ENCODE data around the gene ATP1B3. TPM values are rescaled to one million over a fixed set of nuclear protein-coding genes. Genes with fewer than 3 reads are reported as not detected.
"Not testable (repeated sequence)": the region's sequence is repeated elsewhere in the genome, so short reads cannot be mapped to it uniquely, and the experiment has no call there.

The ATP1B3 gene
- total RNA-seq, 1 donor from 2014 or later: 147 TPM

DNA sequence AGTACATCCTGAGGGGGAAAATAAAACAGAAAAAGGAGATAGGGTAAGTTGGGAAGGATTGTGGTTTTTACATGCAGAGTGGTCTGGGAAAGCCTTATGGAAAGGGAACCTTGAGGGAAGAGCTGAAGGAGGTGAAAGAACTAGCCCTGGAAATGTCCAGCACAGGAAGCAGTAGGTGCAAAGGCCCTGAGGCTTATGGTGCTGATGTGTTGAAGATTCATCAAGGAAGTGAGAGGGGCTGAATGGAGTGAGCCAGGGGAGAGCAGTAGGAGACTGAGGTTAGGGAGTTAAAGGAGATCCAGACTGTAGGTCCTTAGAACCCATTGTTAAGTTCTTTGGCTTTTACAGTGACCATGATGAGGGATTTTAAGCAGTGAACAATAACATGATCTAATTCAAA lies 33.0 kb downstream of the ATP1B3 start:
- no peak overlapping the region for H3K4me3 Mint-ChIP-seq
- no peaks in the 10 kb centered on the region for H3K4me1 Mint-ChIP-seq
- no peaks in the 10 kb centered on the region for H3K27me3 Mint-ChIP-seq (ENCODE audit: low read depth)
- no peak for DNase-seq (ENCODE audit: low read depth, low spot score)
- peak overlapping the region; percentile 63 for H3K27ac Mint-ChIP-seq (ENCODE audit: unreplicated experiment)
- H3K36me3 Mint-ChIP-seq (ENCODE audit: low read depth): peaks cover 35% of the 10 kb centered on the region
- TF ChIP-seq, protein P1, sequence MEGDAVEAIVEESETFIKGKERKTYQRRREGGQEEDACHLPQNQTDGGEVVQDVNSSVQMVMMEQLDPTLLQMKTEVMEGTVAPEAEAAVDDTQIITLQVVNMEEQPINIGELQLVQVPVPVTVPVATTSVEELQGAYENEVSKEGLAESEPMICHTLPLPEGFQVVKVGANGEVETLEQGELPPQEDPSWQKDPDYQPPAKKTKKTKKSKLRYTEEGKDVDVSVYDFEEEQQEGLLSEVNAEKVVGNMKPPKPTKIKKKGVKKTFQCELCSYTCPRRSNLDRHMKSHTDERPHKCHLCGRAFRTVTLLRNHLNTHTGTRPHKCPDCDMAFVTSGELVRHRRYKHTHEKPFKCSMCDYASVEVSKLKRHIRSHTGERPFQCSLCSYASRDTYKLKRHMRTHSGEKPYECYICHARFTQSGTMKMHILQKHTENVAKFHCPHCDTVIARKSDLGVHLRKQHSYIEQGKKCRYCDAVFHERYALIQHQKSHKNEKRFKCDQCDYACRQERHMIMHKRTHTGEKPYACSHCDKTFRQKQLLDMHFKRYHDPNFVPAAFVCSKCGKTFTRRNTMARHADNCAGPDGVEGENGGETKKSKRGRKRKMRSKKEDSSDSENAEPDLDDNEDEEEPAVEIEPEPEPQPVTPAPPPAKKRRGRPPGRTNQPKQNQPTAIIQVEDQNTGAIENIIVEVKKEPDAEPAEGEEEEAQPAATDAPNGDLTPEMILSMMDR (conservative IDR thresholded peaks at IDR 0.05): no peak
- H3K9me3 Mint-ChIP-seq: peaks cover 2% of the 10 kb centered on the region

DNA sequence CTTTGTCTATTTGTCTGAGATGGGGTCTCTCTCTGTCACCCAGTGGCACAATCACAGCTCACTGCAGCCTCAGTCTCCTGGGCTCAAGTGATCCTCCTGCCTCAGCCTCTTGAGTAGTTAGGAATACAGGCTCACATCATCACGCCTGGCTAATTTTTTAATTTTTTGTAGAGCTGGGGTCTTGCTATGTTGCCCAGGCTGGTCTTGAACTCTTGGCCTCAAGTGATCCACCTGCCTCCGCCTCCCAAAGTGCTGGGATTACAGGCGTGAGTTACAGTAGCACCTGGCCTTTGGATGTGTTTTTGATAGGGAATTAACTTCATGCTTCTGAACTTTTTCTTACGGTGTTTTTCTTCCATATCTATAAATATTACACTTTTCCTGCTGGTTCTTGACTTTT lies 33.5 kb downstream of the ATP1B3 start:
- H3K27me3 Mint-ChIP-seq (ENCODE audit: low read depth); DNase-seq (ENCODE audit: low read depth, low spot score); H3K27ac Mint-ChIP-seq (ENCODE audit: unreplicated experiment); H3K4me1 Mint-ChIP-seq; H3K4me3 Mint-ChIP-seq; H3K9me3 Mint-ChIP-seq: not testable (repeated sequence)
- H3K36me3 Mint-ChIP-seq (ENCODE audit: low read depth): peaks cover 35% of the 10 kb centered on the region

DNA sequence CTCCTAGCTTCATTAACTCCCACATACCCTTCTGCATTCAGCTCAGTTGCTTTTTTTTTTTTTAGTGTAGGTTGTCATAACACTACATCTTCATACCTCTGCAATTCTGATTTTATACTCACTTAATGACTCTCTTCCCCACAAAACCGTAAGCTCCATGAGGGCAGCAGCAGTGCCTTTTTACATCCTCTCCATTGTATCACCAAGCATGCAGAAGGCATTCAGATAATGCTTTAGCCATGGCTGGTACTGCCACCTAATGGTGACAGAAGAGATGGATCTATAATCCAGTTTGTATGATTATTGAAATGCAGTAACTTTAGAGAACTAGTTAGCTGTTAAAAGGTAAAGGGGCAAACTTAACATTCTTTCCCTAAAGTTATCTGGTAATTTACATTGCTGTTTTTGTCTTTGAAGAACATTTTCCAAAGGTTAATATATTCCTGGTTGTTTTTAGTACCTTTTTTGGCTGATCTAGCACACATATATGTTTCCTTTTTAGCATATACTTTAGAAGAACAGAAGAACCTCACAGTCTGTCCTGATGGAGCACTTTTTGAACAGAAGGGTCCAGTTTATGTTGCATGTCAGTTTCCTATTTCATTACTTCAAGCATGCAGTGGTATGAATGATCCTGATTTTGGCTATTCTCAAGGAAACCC lies 36.8 kb downstream of the ATP1B3 start:
- Mint-ChIP-seq H3K27me3 (ENCODE audit: low read depth) (no peaks in the 10 kb centered on the region), H3K27ac (ENCODE audit: unreplicated experiment) (no peak overlapping the region), H3K36me3 (ENCODE audit: low read depth) (peaks cover 40% of the 10 kb centered on the region), H3K4me1 (peaks cover 5% of the 10 kb centered on the region), H3K4me3 (no peak overlapping the region), H3K9me3 (peaks cover 2% of the 10 kb centered on the region)
- DNase-seq (ENCODE audit: low read depth, low spot score): no peak
- TF ChIP-seq, protein P1 (conservative IDR thresholded peaks at IDR 0.05): peak; percentile 77

DNA sequence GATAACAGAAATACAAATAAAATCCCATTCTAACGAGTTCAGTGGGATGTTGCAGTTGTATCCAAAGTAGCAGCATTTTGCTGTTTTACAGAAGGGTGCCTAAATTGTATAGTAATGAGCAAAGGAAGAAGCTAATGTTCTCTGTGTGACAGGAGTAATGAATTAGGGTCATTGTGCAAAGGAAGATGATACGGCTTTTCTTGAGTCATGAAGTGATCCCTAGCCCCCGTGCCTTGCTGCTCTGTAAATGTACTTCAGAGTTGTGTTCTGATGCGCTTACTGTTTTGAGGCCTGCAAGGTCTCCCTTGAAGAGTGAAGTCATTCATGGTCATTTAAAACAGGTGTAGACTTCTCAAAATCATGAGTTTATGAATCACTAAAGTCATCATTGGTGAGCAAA lies 37.9 kb downstream of the ATP1B3 start:
- peaks cover 5% of the 10 kb centered on the region for H3K4me1 Mint-ChIP-seq
- H3K4me3 Mint-ChIP-seq: no peak overlapping the region
- H3K9me3 Mint-ChIP-seq: peaks cover 2% of the 10 kb centered on the region
- H3K27ac Mint-ChIP-seq (ENCODE audit: unreplicated experiment): no peak overlapping the region
- DNase-seq (ENCODE audit: low read depth, low spot score): no peak
- peaks cover 32% of the 10 kb centered on the region for H3K36me3 Mint-ChIP-seq (ENCODE audit: low read depth)
- TF ChIP-seq, protein P1 (conservative IDR thresholded peaks at IDR 0.05): no peak
- no peaks in the 10 kb centered on the region for H3K27me3 Mint-ChIP-seq (ENCODE audit: low read depth)

DNA sequence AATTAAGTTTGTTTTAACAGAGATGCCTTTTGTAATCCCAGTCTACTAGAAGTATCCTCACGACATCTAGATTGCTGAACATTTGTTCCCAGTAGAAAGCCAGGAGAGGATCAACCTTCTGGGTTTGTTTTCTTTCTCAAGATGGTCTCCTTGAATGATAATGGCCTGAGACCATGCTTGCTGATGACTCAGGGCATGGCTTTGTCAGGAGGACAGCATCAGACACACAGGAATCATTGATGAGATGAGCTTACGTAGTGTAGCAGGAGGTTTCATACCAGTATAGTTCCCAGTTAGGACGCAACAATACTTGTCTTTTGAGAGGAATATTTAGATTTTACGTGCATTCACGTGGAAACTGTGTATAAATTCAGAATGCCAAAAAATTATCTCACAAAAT lies 38.6 kb downstream of the ATP1B3 start:
- Mint-ChIP-seq H3K4me1 (peaks cover 5% of the 10 kb centered on the region), H3K4me3 (no peak overlapping the region), H3K36me3 (ENCODE audit: low read depth) (peaks cover 28% of the 10 kb centered on the region), H3K27me3 (ENCODE audit: low read depth) (no peaks in the 10 kb centered on the region), H3K27ac (ENCODE audit: unreplicated experiment) (no peak overlapping the region), H3K9me3 (peaks cover 2% of the 10 kb centered on the region)
- TF ChIP-seq, protein P1 (conservative IDR thresholded peaks at IDR 0.05): no peak
- no peak for DNase-seq (ENCODE audit: low read depth, low spot score)

DNA sequence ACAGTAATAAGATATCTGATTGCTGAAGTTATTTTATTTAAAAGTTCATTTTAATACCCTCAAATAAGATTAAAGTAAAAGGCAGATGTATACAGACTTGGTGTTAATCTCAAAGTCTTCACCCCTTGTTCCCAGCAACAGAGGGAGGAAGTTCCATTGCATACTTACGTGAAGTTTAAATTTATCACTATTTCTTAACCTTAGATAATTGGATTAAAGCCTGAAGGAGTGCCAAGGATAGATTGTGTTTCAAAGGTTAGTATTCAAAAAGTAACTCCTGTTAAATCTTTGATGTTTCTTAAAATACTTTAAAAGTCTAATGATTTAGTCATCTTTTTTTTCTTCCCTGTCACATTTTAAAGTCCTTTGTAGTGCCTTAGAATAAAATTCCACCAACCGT lies 39.3 kb downstream of the ATP1B3 start:
- no peak for DNase-seq (ENCODE audit: low read depth, low spot score)
- Mint-ChIP-seq H3K27me3 (ENCODE audit: low read depth) (no peaks in the 10 kb centered on the region), H3K27ac (ENCODE audit: unreplicated experiment) (no peak overlapping the region), H3K9me3 (peaks cover 2% of the 10 kb centered on the region), H3K4me3 (no peak overlapping the region), H3K36me3 (ENCODE audit: low read depth) (peaks cover 28% of the 10 kb centered on the region), H3K4me1 (peaks cover 7% of the 10 kb centered on the region)
- TF ChIP-seq, protein P1 (conservative IDR thresholded peaks at IDR 0.05): no peak

Data from neural crest cell (in vitro differentiated cells).